Adrenal gland (tissue), 12 donors: ENCODE measurements around the gene SHTN1. TPM values are rescaled to one million over a fixed set of nuclear protein-coding genes. Genes with fewer than 3 reads are reported as not detected.

ENCODE experiments used
- DNase-seq, 7 donors: peaks; one replicate each; pipeline ENCODE4 v3.0.0-alpha.2; 2019 to 2020
- H3K27ac ChIP-seq, 5 donors: fragments of 200-600 bp; sonication (generic) in 4 of 5; 1 replicate in 3 of 5; 2 replicates in 2 of 5; pipeline versions ENCODE4 v1.5.1 to v1.8.0; 2016 to 2020; ENCODE audit warnings: mild to moderate bottlenecking in 1 of 5
- H3K27me3 ChIP-seq: fragments of 200-600 bp; 2 replicates; pipeline ENCODE4 v1.8.0; 2021
- H3K36me3 ChIP-seq, 2 donors: fragments of 200-600 bp; replicated peaks in 1 of 2; 1 replicate in 1 of 2; 2 replicates in 1 of 2; pipeline versions ENCODE4 v1.5.1 to v1.8.0; 2018 to 2022
- H3K4me1 ChIP-seq, 2 donors: fragments of 200-600 bp; replicated peaks in 1 of 2; 1 replicate in 1 of 2; 2 replicates in 1 of 2; pipeline versions ENCODE4 v1.5.1 to v1.8.0; 2018 to 2021
- H3K4me3 ChIP-seq, 4 donors: fragments of 200-600 bp; sonication (generic) in 3 of 4; one replicate each; pipeline ENCODE4 v1.5.1; 2016 to 2018
- H3K9me3 ChIP-seq, 3 donors: fragments of 200-600 bp; sonication (generic) in 1 of 3; replicated peaks in 1 of 3; 1 replicate in 2 of 3; 2 replicates in 1 of 3; pipeline versions ENCODE4 v1.5.1 to v1.8.0; 2016 to 2021
- POLR2A ChIP-seq, 2 donors: fragments of 450-650 bp; IDR thresholded peaks; one replicate each; pipeline ENCODE4 v1.6.1; 2017; ENCODE audit warnings: antibody characterized with exemption in 2 of 2, mild to moderate bottlenecking in 2 of 2, moderate library complexity in 1 of 2
- WGBS, 4 donors: extraction: QIAGEN DNeasy Blood & Tissue Kit in 2 of 4; methylation state at CpG; one replicate each; pipeline versions ENCODE4 v1.1.5 to v1.1.7; 2013 to 2017; 5-methylcytosine and 5-hydroxymethylcytosine counted together
- intact Hi-C, 2 donors: fragments of 100-400 bp; cut with DNase I; formaldehyde crosslinking; loops; one replicate each; pipeline versions ENCODE4 v1.14.1 to v1.15.0; 2022 to 2023
- polyA plus RNA-seq, 3 donors: library from polyadenylated mRNA; stranded (reverse); fragments of 200-250 nt in 2 of 3; fragments of 350-450 nt in 1 of 3; fragmentation: Illumina TruSeq in 1 of 3; extraction: RNeasy Lipid Tissue Mini Kit (QIAGEN cat#74804) in 1 of 3; gene quantifications; one replicate each; pipeline ENCODE4 v1.2.3, GENCODE V29; 2013 to 2014
- total RNA-seq, 9 donors: library from RNA; depleted of rRNA in 4 of 9; stranded (reverse); fragments of >200 nt in 4 of 9; fragments of 120-200 nt in 1 of 9; fragmentation: NEBNext Ultra II Directional in 1 of 9; extraction: Animal tissue kit (Norgen Biotek cat#: 25700) in 1 of 9; gene quantifications; one replicate each; pipeline versions ENCODE4 v1.1.0 to v1.2.4, GENCODE V29; 2013 to 2023
- TF ChIP-seq, protein P1 (sequence below), 6 experiments: fragments of 450-650 bp in 4 of 6; fragments of 200-600 bp in 2 of 6; sonication (generic) in 1 of 6; IDR thresholded peaks; 1 replicate in 5 of 6; 2 replicates in 1 of 6; pipeline versions ENCODE4 v1.5.1 to v1.8.0; 2016 to 2021; ENCODE audit warnings: antibody characterized with exemption in 6 of 6, mild to moderate bottlenecking in 2 of 6, moderate library complexity in 1 of 6
- donor health status: healthy with polysubstance abuse.
- donor health status: Bipolar disorder and iron deficiency.
- donor health status: DM: yes; HTN: yes; CAD: no.
- donor health status: DM: no; HTN: no; CAD: no.
- donor health status: DM: no; HTN: no; CAD: no.
- donor health status: DM: yes; HTN: yes; CAD: no.

SHTN1 gene
- total and polyA plus RNA-seq, 12 donors, result 8.8 to 30.3 (median 18.5) TPM

GRCh38 chr10:116850058-116850611, 154.9 kb downstream of the SHTN1 start:
- WGBS, 4 donors, result 40 to 45% (median 43%) methylated on average over 8 to 10 of the region's 10 CpGs
- Histone ChIP-seq H3K4me3 (peak overlapping the region in 2 of 4 donors; percentile 74 to 75), H3K36me3 (no peaks in the 10 kb centered on the region), H3K4me1 (peaks cover 5% of the 10 kb centered on the region in 2 donors), H3K27me3 (no peaks in the 10 kb centered on the region), H3K9me3 (no peaks in the 10 kb centered on the region), H3K27ac (peak overlapping the region in 3 of 5 donors; percentile 40 to 73 (median 61))
- no peak for DNase-seq
- intact Hi-C loops, result no loop called here
- TF ChIP-seq, protein P1, sequence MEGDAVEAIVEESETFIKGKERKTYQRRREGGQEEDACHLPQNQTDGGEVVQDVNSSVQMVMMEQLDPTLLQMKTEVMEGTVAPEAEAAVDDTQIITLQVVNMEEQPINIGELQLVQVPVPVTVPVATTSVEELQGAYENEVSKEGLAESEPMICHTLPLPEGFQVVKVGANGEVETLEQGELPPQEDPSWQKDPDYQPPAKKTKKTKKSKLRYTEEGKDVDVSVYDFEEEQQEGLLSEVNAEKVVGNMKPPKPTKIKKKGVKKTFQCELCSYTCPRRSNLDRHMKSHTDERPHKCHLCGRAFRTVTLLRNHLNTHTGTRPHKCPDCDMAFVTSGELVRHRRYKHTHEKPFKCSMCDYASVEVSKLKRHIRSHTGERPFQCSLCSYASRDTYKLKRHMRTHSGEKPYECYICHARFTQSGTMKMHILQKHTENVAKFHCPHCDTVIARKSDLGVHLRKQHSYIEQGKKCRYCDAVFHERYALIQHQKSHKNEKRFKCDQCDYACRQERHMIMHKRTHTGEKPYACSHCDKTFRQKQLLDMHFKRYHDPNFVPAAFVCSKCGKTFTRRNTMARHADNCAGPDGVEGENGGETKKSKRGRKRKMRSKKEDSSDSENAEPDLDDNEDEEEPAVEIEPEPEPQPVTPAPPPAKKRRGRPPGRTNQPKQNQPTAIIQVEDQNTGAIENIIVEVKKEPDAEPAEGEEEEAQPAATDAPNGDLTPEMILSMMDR (IDR thresholded peaks at IDR 0.05), result no peak
- no peak for TF ChIP-seq POLR2A (IDR thresholded peaks at IDR 0.05)

DNA sequence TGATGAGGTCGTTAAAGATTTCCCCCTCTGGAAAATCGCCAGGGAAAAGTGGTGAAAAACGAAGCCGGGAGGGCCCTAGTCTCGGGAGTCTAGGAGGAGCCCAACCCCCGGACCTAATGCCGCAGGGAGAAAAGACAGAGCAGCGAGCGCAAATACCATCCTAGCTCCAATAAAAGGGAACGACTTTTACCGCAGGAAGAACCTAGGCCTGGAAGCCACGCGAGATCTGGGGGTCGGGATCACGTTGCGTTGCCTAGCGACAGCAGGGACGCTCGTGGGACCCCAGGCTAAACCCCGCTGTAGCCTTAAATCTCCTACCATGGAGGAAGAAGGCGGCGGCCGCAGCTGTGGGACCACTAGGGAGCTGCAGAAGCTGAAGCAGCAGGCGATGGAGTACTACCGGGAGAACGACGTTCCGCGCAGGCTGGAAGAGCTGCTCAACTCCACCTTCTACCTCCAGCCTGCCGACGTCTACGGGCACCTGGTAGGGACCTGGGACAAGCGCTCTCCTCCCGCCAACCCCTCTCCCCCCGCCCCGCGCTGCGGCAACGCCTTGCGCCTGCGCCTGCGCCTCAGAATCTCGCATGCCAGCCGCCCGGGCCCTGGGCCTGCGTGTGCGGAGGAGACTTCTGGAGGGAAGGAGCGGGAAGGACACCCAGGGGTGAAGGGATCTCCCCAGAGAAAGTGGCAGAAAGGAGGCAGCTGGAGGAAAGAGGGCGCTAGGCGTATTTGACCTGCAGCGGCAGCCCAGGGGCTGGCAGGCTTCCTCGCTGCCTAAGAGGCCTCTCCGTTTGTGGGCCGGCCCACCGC, 155.5 kb downstream of the SHTN1 start, which contains the start of gene ENO4:
Gene ENO4 (plus strand): TSS at position 252 of the 810 bp plus-strand sequence. CDS start 68 bp downstream, at position 320.
- Histone ChIP-seq H3K4me3 (peak within 1 kb of the TSS; percentile 37 to 75 (median 72)), H3K4me1 (peaks cover 5% of the 10 kb centered on the region in 2 donors), H3K27ac (peak within 1 kb of the TSS in 4 of 5 donors; percentile 40 to 73 (median 56)), H3K27me3 (no peaks in the 10 kb centered on the region), H3K36me3 (no peaks in the 10 kb centered on the region), H3K9me3 (no peaks in the 10 kb centered on the region)
- TF ChIP-seq, protein P1 (IDR thresholded peaks at IDR 0.05), result no peak
- peak in 1 of 2 donors; percentile 59 for TF ChIP-seq POLR2A (IDR thresholded peaks at IDR 0.05)
- intact Hi-C loops, result no loop called here
- WGBS, 4 donors, result 2% methylated on average over 35 to 55 of the region's 55 CpGs
- peak; percentile 82 to 91 (median 84) for DNase-seq

GRCh38 chr10:116848944-116849247, 156.1 kb downstream of the SHTN1 start:
- Histone ChIP-seq H3K4me1 (peaks cover 5% of the 10 kb centered on the region in 2 donors), H3K36me3 (no peaks in the 10 kb centered on the region), H3K4me3 (peak overlapping the region; percentile 37 to 75 (median 72)), H3K9me3 (no peaks in the 10 kb centered on the region), H3K27me3 (no peaks in the 10 kb centered on the region), H3K27ac (peak overlapping the region in 4 of 5 donors; percentile 40 to 73 (median 56))
- intact Hi-C loops, result no loop called here
- WGBS, 4 donors, result 0 to 4% (median 2%) methylated on average over 5 to 23 of the region's 23 CpGs
- peak in 1 of 7 donors; percentile 8 for DNase-seq
- TF ChIP-seq POLR2A (IDR thresholded peaks at IDR 0.05), result no peak
- TF ChIP-seq, protein P1 (IDR thresholded peaks at IDR 0.05), result no peak
